Limb (tissue), 2 donors: ENCODE data around the gene ATXN7L3.
"Not testable (repeated sequence)": the region's sequence is repeated elsewhere in the genome, so short reads cannot be mapped to it uniquely, and the experiment has no call there.

Source experiments
- DNase-seq, 2 donors: peaks; one replicate each; pipeline ENCODE4 v3.0.0-alpha.2; 2016; ENCODE audit errors: extremely low spot score in 2 of 2

The ATXN7L3 gene

GRCh38 chr17:44176257-44176656 lies 23.4 kb downstream of the ATXN7L3 start:
- DNase-seq: no peak

DNA sequence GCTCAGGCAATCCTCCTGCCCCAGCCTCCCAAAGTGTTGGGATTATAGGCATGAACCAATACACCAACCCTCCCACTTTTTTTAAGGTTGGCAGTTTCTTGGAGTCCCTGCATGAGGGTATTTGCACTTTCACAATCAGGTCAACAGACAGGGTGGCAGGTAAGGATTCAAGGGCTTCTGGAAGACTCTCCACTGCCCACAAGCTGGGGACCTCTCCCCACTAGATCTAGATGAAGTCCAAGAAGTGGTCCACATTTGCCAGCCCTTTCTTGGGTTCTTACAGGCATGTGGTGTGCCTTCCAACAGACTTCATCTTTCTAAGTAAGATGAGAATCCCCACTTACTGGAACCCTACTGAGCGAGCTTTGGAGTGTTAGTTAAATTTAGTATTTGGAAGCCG lies 25.3 kb downstream of the ATXN7L3 start:
- no peak for DNase-seq

DNA sequence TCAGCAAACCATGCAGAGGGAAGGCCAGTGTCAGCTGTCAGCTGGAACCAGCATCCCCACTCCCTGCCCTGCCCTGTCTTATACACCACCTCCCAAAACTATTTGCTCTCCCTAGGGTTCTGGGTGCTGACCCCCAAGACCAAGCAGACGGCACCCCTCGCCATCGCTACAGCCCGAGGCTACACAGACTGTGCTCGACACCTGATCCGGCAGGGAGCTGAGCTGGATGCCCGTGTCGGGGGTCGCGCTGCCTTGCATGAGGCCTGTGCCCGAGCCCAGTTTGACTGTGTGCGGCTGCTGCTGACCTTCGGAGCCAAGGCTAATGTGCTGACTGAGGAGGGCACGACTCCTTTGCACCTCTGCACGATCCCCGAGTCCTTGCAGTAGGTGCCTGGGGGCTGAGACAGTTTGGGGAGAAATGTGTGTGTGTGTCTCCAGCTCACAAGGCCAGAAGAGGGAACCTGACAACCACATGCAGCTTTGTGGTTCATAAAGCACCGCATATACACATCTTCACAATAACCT lies 27.7 kb downstream of the ATXN7L3 start:
- no peak for DNase-seq

DNA sequence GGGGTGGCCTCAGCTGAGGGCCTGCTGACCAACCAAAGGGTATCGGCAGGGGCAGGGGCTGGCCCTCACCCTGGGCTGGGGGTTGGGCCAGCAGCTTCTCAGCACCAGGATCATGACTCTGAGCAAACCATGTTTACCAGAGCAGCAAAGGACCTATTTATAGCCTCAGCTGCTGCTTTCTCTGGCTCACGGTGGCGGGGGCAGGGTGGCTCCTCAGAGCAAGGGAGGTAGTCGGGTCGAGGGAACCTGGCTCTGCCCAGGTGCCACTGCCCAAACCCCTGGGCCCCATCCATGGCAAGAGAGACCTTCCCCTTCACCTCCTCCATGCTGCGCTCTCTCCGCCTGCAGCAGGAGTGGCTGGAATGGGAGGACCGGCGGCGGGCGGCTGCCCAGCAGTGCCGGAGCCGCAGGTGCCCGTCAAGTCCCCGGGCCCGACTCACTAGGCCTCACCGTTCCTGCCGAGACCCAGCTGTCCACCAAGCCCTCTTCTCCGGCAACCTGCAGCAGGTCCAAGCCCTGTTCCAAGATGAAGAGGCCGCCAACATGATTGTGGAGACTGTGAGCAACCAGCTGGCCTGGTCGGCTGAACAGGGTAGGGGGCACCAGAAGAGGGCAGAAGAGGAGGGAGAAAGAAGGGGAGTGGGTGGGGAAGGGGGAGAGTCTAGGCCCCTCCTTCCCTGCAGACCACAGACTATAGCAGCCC lies 29.0 kb downstream of the ATXN7L3 start, which contains the start of gene ASB16:
Gene ASB16 (plus strand): TSS at position 206 of the 703 bp plus-strand sequence. CDS start 86 bp downstream, at position 292.
- no peak for DNase-seq

GRCh38 chr17:44170135-44170498 lies 29.6 kb downstream of the ATXN7L3 start:
- DNase-seq: no peak

DNA sequence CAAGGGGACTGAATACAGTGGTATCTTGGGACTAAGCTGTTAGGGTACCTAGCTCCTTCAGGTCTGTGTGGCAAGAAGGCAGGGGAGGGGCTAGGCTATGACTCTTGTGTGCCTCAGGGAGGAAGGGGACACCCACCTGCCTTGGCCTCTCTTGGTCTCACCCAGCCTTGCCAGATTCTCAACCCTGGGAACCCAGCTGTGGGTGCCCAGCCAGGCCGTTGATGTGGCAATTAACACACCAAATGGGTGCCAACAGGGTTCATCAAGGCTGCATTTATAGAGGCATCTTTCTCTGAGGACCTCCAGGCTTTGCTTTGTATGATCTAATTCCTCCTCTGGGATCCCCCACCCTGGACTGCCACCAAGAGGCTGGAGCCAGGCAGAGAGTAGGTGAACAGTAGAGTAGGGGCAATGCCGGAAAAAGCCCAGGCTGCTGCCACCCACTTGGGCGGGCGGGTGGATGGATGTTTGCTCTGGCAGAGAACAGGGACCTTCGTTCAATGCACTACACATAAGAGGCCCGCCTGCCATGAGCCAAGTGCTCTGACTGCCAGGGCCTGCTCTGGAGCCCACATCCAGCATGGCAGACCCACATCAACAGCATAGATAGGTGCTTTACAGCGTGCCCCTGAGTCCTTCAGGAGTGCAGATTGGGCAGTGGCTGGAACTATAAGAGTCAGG lies 32.4 kb downstream of the ATXN7L3 start:
- no peak for DNase-seq

- DNase-seq: no peak
These were observed 35.2 kb downstream of the ATXN7L3 start for GRCh38 chr17:44164476-44164875.

GRCh38 chr17:44159519-44160210 lies 40.0 kb downstream of the ATXN7L3 start:
- no peak for DNase-seq

GRCh38 chr17:44155488-44155887 lies 44.2 kb downstream of the ATXN7L3 start:
- DNase-seq: no peak

DNA sequence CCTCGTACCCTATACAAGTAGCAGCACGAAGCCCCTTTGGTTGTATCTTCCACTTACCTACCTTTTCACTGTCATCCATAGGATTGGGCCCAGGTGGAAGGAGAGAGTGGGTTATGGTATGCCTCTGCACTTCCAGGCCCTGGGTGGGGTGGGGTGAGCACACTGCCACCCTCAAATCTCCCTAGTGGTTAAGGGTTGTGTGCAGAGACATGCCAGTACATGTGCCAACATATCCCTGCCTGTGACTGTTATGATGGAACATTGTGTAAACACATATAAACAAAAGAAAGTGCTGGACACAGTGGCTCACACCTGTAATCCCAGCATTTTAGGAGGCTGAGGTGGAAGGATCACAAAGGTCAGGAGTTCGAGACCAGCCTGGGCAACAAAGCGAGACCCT lies 46.8 kb downstream of the ATXN7L3 start:
- DNase-seq: no peak

DNA sequence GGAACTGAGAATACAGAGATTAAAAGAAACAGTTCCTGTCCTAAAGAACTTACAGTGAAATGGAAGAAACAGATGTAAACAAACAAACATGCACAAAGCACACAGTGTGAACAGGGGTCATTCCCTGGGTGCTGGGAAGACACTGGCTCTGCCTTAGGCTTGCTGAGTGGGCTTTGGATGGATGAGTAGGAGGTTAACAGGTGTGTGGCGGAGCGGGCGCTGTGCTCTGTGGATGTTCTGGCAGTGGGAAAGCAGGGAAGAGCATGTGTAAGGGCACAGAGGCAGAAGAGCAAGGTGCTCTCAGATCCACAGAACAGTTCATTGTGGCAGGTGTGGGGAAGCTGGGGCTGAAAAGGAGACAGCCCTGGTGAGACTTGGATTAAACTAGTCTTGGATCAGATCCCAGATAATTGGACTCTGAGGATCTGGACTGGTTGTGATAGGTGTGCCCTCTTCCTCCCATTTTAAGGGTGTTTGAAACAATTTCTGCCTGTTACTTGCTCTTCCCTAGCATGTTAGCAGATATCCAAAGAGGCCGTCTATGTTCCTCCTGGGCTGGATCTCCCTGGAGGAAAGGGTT lies 49.8 kb downstream of the ATXN7L3 start:
- no peak for DNase-seq

- not testable (repeated sequence) for DNase-seq
These were observed 50.6 kb downstream of the ATXN7L3 start for GRCh38 chr17:44149066-44149465.

DNA sequence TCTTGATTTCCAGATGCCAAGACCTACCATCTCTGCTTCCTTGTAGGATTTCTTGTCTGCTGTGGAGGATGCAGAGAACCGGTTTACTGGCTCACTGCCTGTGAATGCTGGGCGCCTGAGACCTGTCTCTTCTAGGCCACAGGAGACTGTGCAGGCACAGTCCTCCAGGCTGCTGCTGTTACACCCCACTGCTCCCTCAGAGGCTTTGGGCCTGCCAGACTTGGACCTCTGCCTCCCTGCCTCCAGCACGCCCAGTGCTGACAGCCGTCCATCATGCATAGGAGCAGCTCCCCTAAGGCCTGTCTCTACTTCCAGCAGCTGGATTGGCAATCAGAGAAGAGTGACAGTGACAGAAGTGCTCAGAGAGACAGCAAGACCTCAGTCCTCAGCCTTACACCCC lies 51.9 kb downstream of the ATXN7L3 start:
- no peak for DNase-seq

- DNase-seq: no peak
These were observed 53.0 kb downstream of the ATXN7L3 start for GRCh38 chr17:44146375-44147346.

- no peak for DNase-seq
These were observed 54.5 kb downstream of the ATXN7L3 start for GRCh38 chr17:44144966-44145739.

DNA sequence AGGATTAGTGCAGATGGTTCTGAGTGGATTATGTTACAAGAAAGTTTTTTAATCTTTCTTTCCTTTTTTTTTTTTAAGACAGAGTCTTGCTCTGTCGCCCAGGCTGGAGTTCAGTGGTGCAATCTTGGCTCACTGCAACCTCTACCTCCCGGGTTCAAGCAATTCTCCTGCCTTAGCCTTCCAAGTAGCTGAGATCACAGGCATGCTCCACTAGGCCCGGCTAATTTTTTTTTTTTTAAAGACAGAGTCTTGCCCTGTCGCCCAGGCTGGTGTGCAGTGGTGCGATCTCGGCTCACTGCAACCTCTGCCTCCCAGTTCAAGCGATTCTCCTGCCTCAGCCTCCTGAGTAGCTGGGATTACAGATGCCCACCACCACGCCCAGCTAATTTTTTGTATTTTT lies 55.8 kb downstream of the ATXN7L3 start:
- not testable (repeated sequence) for DNase-seq
